Stimulated activated CD8-positive, alpha-beta memory T cell treated with anti-CD3 and anti-CD28 coated beads, Interleukin-7, amount 100 ng/mL, for 24 hours (primary cell): Measurements from ENCODE around the gene SLC35F3.
"Not testable (repeated sequence)": the region's sequence is repeated elsewhere in the genome, so short reads cannot be mapped to it uniquely, and the experiment has no call there.

Source experiments
- DNase-seq: peaks from one replicate; pipeline ENCODE4 v3.0.0-alpha.2; 2020; ENCODE audit warnings: low read depth

Gene SLC35F3

DNA sequence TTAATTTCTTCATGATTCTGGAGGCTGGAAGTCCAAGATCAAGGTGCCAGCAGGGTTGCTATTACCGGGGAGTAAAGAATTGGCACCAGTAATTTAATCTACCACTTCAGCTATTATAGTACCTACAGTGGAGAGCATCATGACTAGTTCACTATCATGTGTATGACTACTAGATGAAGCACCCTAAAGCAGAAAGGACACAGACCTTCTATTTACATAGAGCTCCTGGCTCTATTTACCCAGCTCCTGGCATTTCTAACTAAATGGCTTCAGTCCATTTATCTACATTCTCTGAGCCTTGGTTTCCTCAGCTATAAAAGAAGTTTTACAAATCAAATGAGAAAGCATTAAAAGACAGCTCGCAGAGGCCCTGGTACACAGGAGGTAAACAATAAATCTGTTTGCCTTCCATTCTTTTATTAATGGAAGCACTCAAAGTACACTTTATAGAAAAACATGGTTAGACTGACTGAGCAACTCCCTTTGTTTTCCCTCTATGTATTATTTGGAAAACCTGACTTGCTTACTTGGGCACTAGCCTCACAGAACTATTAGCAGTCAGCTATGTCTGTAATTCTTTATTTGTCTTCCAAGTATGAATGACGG, 203.0 kb downstream of the SLC35F3 start:
- DNase-seq = no peak

DNA sequence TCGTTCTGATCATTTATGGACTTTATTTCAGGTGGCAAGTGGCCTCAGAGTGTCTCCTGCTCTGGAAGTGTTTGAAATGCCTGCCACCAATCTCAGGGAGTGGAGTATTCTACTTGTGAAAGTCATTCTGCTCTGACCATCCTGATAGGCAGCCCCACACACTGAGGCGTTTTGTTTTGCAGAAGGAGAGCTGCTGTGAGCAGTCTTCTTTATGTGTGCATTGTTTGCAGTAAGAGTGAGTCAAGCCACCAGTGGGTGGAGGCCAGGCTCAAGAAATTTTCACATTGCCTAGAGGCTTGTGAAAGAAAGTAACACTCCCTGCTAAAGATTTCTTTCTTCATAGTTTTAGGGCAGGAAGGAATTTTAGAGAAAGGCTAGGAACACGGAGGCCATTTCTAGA, 204.4 kb downstream of the SLC35F3 start:
- no peak for DNase-seq

DNA sequence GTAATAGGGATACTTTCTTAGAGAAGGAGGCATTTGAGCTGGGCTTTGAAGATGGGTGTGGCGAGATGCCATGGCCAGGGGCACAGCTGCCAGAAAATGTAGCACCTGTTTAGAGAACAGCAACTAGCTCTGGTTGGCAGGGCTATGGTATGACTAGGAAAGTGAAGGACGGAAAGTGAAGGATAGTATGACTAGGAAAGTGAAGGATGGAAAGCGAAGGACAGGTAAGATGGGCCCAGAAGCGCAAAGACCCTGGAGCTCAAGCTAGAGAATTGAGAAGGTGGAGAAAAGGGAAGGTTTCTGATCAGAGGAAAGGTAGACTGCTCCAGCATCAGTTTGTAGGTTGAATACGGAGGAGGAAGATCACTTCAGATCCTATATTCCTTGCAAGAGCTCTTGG, 205.4 kb downstream of the SLC35F3 start:
- DNase-seq = no peak

DNA sequence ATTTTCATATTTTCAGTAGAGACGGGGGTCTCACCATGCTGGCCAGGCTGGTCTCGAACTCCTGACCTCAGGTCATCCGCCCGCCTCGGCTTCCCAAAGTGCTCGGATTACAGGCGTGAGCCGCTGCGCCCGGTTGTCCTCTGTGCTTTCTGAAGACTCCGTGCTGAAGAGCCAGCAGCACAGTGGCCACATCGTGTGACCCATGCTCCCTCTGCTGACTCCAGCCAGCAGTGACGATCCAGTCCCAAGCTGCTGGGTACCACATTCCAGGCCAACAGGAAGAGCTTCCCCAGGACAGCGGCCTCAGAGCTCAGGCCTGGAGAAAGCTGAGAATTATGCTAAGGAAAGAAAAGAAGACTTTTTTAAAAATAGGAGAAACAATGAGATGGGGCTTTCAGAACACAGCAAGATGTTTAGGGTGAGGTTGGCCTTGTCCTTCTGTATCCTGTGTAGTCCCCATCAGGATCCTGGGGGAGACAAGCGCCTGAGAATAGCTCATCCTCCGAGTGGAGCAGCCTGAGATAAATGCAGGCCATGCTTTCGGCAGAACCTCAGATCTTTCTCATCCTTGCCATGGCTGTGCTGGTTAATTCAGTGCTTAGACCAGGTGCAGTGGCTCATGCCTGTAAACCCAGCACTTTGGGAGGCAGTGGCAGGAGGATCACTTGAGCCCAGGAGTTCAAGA, 207.1 kb downstream of the SLC35F3 start:
- DNase-seq = no peak

DNA sequence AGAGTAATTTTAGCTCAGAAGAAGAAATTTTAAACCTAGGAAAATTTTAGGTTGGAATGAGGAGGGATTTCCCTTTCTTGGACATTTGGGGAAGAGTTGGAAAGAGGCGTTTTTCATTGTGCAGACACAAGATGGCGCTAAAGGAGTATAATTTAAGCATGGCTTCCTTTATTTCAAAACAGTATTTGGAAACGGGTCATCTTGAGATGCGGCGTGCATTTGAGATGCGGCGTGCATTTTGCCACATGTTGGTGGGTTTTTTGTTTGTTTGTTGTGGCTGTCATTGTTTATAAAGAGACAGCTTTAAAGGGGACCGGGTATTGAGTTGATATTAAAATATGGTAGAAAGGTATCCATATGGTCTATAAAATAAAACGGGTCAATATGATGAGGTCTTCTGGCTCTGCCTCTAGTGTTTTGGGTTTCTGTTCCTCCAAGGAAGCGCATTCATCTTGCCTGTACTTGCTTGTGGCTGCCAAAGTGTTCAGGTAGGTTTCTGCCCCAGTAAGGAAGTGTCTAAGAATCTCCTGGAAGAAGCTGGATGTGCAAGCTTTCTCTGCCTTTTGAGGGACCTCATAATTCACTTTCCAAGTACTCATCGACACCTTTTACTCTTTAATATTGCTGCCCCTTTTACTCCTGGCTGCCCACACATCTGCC, 210.3 kb downstream of the SLC35F3 start:
- no peak for DNase-seq

DNA sequence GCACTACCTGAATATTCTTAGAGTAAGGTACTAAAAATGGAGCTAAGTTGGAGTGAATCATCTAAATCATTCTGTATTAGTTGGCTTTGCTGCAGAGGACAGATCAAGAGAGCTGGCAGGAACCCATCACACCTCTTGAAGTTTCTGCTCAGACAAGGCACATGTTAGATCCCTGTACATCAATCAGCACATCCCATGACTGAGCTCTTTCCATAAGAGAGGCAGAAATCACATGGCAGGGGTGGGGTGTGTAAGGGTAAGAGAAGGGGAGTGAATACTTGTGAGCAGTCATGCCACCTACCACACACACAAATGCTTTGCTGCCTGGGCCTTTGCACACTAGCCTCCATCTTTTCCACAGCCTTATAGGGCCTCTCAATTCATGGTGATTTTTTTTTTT, 214.4 kb downstream of the SLC35F3 start:
- DNase-seq = no peak

DNA sequence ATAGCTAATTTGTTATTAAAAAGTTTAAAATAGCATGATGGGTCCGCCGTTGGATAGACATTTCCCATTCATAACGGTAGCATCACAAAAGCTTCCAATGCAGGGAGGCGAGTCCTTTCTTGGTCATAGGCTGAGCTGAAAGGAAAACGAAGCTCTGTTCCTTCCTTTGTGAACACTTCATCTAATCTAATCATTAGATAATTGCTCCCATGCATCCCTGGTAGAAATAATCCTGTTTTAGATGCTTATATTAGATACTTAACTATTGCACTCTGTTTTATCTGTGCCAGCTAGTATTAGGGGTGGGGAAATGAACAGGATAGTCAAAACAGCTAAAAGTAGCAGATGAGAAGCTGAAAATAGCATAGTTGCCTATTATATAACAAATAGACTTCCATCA, 215.0 kb downstream of the SLC35F3 start:
- no peak for DNase-seq

DNA sequence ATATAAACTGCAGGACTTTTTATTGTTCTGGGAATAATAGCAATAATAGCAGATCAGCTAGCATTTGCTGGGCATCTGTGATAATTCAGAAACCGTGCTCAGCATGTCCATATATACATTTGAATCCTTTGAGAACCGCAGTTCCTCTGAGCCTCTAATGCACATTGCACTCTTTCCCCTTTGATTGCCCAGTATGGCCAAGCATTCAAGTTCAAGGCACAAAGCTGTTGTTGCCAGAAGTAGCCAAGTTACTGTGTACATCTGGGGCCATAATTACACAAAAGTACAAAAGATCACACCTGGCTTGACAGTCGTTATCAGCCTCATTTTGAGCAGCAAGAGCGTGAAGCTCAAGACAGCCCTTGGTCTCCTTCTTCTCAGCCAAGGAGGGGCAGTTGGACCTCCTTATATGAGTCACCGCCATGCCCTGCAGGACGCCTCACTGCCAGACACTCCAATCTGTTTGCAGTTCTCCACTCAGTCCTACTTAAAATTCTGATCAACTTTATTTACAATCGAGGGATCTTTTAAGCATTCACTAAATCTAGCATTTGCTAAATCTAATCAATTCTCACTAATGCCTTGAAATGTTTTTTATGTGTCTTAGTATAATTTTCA, 216.0 kb downstream of the SLC35F3 start:
- DNase-seq = no peak

DNA sequence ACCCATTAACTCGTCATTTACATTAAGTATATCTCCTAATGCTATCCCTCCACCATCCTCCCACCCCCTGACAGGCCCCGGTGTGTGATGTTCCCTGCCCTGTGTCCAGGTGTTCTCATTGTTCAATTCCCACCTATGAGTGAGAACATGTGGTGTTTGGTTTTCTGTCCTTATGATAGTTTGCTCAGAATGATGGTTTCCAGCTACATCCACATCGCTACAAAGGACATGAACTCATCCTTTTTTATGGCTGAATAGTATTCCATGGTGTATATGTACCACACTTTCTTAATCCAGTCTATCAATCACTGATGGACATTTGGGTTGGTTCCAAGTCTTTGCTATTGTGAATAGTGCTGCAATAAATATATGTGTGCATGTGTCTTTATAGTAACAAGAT, 217.2 kb downstream of the SLC35F3 start:
- not testable (repeated sequence) for DNase-seq

DNA sequence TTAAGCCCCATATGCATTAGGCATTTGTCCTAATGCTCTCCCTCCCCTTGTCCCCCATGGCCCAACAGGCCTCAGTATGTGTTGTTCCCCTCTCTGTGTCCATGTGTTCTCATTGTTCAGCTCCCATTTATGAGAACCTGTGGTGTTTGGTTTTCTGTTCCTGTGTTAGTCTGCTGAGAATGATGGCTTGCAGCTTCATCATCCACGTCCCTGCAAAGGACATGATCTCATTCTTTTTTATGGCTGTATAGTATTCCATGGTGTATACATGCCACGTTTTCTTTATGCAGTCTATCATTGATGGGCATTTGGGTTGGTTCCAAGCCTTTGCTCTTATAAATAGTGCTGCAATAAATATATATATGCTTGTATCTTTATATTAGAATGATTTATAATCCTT, 218.1 kb downstream of the SLC35F3 start:
- not testable (repeated sequence) for DNase-seq

DNA sequence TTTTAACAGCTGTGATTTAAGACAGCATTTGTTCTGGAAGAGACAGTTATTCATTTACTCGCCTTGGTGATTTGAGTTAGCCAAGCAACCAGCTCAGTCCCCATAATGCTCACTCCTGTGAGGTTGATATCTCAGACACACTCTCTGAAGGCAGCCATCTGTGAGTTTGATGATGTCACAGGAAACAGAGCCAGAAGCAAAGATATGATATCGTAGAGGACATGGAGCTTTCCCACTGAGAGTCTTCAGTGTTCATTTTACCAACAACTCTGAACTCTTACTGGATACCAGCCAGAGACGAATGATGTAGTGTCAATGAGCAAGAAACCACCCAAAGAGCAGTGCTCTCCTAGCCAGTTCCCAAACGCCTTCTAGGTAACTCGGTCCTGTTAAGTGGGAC, 219.4 kb downstream of the SLC35F3 start:
- no peak for DNase-seq

DNA sequence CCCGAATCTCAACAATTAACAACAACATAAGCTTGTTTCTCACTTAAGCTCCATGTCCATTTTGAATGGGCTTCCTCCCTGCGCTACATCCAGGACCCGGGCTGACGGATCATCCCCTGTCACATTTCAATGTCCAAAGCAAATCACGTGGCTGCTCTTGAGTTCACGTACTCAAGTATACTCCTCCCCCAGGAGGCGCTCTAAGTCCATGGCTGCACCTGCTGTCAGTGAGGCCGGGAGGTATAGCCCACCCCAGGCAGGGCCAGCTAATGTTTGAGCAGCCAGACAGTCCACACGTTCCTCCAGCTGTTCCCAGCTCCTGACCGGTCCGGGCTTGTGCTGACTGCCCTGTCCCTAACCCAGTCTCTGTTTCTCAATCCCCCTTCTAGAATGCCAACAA, 220.8 kb downstream of the SLC35F3 start:
- no peak for DNase-seq

DNA sequence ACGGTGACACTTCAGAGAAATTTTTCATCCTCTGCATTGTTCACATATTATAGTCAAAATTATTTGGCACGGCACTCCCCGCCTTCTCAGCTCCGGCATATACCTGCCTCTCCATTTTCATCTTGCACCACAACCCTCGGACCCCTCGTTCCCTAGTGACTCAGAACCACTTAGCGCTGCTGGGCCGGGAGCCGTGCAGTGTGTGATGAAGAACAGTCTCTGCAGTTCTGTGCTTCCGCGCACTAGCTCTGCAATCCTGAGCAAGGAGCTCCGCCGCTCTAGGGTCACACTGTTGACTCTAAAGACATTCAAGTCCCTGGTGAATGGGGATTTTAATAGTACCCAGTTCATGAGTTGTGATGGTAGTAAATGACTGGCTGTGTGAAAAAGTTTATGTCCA, 221.2 kb downstream of the SLC35F3 start:
- DNase-seq = no peak

DNA sequence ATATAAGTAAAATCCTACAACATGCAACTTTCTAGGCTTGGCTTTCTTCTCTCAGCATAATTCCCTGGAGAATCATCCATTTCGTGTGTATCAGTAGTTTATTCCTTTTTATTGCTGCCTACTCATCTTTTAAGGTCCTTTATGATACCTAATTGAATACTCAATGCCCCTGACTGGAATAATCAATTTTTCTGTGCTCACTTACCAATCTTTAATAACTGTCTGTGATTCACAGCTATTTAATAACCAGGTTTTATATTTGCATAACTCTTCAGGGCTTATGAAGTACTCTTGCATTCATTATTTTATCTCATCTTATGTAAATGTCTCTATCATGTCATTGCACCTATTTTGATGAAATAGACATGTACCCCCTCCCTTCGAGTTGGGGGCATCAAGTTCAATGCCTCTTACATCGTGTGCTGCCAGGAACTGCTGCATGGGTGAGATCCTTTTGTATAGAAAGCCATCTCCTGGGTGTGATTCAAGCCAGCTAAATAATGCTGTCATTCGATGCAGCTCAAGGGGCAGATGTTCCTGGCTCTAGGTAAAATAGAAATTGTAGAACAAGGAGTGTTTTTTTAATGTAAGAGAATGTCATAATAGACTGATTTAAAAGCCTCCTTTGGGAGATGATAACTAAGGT, 222.7 kb downstream of the SLC35F3 start:
- DNase-seq = no peak

DNA sequence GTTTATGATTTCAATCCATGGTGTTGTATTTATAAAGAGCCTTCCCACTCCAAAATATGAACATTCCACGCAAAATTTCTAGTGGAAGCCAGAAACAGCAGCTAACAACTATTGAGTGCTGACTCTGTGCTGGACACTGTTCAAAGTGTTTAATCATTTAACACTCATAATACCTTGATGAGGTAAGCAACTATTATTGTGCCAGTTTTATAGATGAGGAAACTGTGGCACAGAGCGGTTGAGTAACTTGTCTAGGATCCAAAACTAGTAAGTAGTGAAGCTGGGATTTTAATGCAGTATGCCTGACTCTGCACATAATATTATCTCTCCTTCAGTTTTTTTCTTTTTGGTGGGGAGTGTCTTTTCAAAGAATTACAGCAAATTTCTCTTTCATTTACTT, 228.3 kb downstream of the SLC35F3 start:
- no peak for DNase-seq

DNA sequence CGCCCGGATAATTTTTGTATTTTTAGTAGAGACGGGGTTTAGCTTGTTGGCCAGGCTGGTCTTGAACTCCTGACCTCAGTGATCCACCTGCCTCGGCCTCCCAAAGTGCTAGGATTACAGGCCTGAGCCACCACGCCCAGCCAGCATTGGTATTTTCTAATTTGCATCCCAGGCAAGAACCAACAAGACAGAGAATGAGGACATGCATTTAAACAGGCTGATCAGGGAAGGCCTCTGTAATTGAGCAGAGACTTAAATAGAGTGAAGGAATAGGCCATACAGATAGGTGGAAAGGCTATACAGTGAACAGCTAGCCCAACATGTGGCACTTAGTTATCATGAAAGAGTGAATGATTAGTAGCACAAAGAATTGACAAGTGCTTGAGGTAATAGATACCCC, 230.4 kb downstream of the SLC35F3 start:
- DNase-seq = no peak

DNA sequence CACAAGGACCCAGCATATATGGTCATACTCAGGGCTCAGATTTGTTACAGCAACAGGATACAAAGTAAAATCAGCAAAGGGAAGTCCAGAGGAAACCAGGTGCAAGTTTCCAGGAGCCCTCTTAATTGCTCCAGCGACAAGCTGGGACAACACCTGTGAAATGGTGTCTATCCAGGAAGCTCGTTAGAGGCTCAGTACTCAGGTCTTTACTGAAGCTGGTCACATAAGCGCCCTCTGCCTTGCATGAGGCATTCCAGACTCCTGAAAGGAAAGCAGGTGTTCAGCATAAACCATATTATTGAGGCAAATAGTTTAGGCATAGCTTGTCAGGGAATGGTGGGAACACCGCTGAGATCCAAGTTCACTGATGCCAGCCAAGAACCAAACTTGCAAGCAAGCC, 231.0 kb downstream of the SLC35F3 start:
- DNase-seq = no peak

DNA sequence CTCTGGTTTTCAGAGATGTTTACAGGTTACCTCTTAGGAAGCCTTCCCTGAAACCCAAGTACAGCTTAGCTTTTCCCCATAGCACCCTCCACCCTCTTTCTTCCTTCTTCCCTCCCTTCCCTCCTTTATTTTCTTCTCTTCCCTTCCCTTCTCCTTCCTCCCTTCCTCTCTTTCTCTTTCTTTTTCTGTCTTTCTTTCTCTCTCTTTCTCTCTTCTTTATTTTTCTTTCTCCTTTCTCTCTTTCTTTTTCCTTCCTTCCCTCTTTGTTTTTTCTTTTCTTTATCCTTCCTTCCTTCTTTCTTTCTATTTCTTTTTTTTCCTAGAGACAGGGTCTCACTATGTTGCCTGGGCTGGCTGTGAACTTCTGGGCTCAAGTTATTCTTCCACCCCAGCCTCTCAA, 231.6 kb downstream of the SLC35F3 start:
- no peak for DNase-seq

DNA sequence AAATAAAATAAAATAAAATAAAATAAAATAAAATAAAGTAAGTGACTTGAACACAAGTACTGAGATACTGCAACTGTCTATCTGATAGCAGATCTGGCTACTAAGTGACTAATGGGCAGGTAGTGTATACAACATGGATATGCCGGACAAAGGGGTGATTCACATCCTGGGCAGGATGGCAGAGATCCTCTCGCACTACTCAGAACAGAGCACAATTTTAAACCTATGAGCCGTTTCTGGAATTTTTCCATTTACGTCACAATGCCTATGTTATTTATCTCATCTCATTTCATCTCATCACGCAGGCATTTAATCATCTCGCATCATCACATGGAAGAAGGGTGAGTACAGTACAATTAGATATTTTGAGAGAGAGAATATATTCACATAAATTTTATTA, 235.5 kb downstream of the SLC35F3 start:
- DNase-seq = no peak

DNA sequence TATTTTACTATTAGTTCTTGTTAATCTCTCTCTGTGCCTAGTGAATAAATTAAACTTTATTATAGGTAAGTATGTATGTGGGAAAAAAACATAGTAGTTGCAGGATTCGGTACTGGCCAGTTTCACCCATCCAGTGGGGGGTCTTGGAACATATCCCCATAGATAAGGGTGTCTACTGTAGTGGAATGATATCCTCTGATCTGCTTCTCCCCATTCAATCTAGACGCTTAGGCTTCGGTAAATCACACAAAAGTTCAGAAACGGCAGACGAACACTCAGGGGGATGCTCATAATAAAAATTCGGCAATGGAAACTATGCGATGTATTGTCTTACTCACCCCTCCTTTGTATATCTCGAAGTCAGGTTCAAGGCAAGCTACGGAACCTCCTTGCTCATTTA, 235.9 kb downstream of the SLC35F3 start:
- no peak for DNase-seq

DNA sequence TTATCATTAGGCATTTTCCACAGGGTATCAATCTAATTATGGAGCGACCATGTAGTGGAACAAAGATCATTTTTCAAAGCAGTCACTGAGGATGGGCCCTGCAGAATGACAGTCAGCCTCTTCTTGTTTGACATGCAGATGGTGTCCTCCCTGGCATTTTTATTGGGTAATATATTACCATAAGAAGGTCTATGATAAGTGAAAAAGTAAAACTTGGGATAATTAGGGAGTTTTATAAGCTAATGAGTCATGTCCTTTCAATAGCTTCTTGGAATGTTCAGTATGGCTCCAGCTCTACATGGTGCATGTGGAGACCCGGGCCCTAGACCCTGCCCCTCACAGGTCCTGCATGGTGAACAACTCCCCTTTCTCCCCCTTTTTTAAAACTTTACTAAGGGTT, 236.5 kb downstream of the SLC35F3 start:
- no peak for DNase-seq

DNA sequence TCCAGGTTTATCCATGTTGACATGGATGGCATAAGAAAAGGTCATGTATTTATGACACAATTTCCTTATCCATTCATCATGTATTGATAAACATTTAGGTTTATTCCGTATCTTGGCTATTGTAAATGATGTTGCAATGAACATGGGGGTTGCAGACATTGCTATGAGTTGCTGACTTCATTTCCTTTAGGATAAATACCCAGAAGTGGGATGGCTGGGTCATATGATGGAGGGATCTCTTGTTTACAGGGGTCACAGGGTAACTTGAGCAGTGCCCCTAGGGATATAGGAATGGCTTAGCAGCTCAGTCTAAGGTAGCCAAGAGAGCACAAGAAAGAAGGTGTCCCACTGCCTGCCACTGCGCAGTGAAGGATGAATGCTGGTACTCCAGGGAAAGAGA, 239.2 kb downstream of the SLC35F3 start:
- DNase-seq = no peak

DNA sequence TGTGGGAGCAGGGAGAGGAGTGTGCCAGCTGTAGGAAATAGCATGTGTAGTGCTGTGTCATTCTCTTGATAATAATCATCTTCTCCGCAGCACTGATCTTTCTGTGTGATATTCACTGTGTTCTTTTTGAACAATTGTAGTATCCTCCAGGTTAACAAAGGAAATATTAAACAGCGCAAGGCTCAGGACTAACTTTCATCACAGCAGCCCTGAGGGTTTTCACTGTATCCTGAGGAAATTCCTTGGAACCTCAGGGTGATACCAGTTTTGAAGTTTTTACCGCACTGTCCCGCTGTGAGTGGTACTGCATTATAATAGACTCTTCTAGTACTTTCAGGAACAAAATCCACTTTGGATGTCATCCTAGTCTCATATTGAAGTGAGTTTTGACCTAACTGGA, 240.4 kb downstream of the SLC35F3 start:
- no peak for DNase-seq
